Nephron progenitor cell (in vitro differentiated cells): ENCODE results near the gene CHAC1.
"Not testable (repeated sequence)": the region's sequence is repeated elsewhere in the genome, so short reads cannot be mapped to it uniquely, and the experiment has no call there.

ENCODE experiments used
- DNase-seq: peaks from one replicate; pipeline ENCODE4 v3.0.0; 2021
- H3K27ac Mint-ChIP-seq: 2 replicates; pipeline ENCODE4 v1.8.0; 2021; ENCODE audit warnings: mild to moderate bottlenecking, moderate library complexity, mixed read lengths
- H3K27me3 Mint-ChIP-seq: 2 replicates; pipeline ENCODE4 v1.8.0; 2021; ENCODE audit warnings: mild to moderate bottlenecking, low read depth, mixed read lengths; ENCODE audit not compliant: poor library complexity
- H3K36me3 Mint-ChIP-seq: 2 replicates; pipeline ENCODE4 v1.8.0; 2021; ENCODE audit warnings: low read depth, mixed read lengths
- H3K4me1 Mint-ChIP-seq: 2 replicates; pipeline ENCODE4 v1.8.0; 2021; ENCODE audit warnings: mixed read lengths
- H3K4me3 Mint-ChIP-seq: 2 replicates; pipeline ENCODE4 v1.8.0; 2021; ENCODE audit warnings: mild to moderate bottlenecking, moderate library complexity, mixed read lengths
- H3K9me3 Mint-ChIP-seq: 2 replicates; pipeline ENCODE4 v1.8.0; 2021; ENCODE audit warnings: mild to moderate bottlenecking, moderate library complexity, mixed read lengths
- CTCF ChIP-seq: fragments of 200-600 bp; sonication (generic); IDR thresholded peaks from 2 replicates; pipeline ENCODE4 v1.5.0; 2021; ENCODE audit warnings: antibody characterized with exemption

Gene CHAC1

GRCh38 chr15:40960151-40960885 lies 7.0 kb downstream of the CHAC1 start:
- H3K4me1 Mint-ChIP-seq: peaks cover 50% of the 10 kb centered on the region
- H3K9me3 Mint-ChIP-seq: peaks cover 11% of the 10 kb centered on the region
- peaks cover 8% of the 10 kb centered on the region for H3K27me3 Mint-ChIP-seq
- H3K4me3 Mint-ChIP-seq: peak overlapping the region; percentile 12
- DNase-seq: no peak
- H3K36me3 Mint-ChIP-seq: peaks cover 6% of the 10 kb centered on the region
- no peak for TF ChIP-seq CTCF
- peak overlapping the region; percentile 58 for H3K27ac Mint-ChIP-seq

- no peak overlapping the region for H3K27ac Mint-ChIP-seq
- no peak for TF ChIP-seq CTCF
- peaks cover 8% of the 10 kb centered on the region for H3K27me3 Mint-ChIP-seq
- peaks cover 11% of the 10 kb centered on the region for H3K9me3 Mint-ChIP-seq
- H3K4me3 Mint-ChIP-seq: no peak overlapping the region
- H3K36me3 Mint-ChIP-seq: peaks cover 6% of the 10 kb centered on the region
- peaks cover 53% of the 10 kb centered on the region for H3K4me1 Mint-ChIP-seq
- no peak for DNase-seq
Observed at GRCh38 chr15:40960925-40961324, 7.7 kb downstream of the CHAC1 start.

DNA sequence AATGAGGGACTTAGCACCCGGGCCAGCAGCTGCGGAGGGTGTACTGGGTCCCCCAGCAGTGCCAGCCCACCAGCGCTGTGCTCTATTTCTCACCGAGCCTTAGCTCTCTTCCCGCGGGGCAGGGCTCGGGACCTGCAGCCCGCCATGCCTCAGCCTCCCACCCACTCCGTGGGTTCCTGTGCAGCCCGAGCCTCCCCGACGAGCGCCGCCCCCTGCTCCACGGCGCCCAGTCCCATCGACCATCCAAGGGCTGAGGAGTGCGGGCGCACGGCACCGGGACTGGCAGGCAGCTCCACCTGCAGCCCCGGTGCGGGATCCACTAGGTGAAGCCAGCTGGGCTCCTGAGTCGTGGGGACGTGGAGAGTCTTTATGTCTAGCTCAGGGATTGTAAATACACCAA lies 8.5 kb downstream of the CHAC1 start:
- peaks cover 55% of the 10 kb centered on the region for H3K4me1 Mint-ChIP-seq
- not testable (repeated sequence) for H3K36me3 Mint-ChIP-seq, H3K4me3 Mint-ChIP-seq, H3K27me3 Mint-ChIP-seq, DNase-seq, H3K27ac Mint-ChIP-seq
- peaks cover 11% of the 10 kb centered on the region for H3K9me3 Mint-ChIP-seq

- H3K36me3 Mint-ChIP-seq, H3K4me3 Mint-ChIP-seq, DNase-seq, H3K27me3 Mint-ChIP-seq: not testable (repeated sequence)
- Mint-ChIP-seq H3K27ac (peak overlapping the region; percentile 25), H3K4me1 (peaks cover 57% of the 10 kb centered on the region), H3K9me3 (peaks cover 11% of the 10 kb centered on the region)
Observed at GRCh38 chr15:40962317-40962716, 9.0 kb downstream of the CHAC1 start.

GRCh38 chr15:40963201-40963600 lies 9.9 kb downstream of the CHAC1 start:
- Mint-ChIP-seq H3K27ac (no peak overlapping the region), H3K36me3 (peaks cover 6% of the 10 kb centered on the region), H3K27me3 (peaks cover 12% of the 10 kb centered on the region), H3K4me1 (peaks cover 53% of the 10 kb centered on the region), H3K9me3 (peaks cover 11% of the 10 kb centered on the region), H3K4me3 (no peak overlapping the region)
- TF ChIP-seq CTCF: no peak
- no peak for DNase-seq

DNA sequence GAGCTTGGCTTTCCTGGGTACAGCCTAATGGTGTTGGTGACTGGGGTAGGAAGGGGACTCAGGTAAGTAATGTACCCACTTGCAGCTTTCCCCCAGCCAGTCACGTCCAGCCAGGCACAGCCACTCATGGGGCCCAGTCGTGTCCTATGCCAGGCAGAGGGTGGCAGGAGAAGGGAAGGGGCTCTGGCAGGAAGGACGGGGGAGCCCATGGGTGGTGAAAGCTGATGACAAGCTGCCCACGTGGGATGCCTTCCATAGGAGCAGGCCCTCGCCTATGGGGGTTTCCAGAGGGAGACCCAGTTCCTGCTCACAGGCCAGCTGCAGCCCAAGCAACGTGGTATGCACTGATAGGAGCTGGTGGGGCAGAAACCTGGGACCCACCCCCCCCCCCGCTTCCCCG lies 10.7 kb downstream of the CHAC1 start:
- Mint-ChIP-seq H3K9me3 (peaks cover 11% of the 10 kb centered on the region), H3K4me1 (peaks cover 45% of the 10 kb centered on the region), H3K27me3 (peaks cover 12% of the 10 kb centered on the region), H3K27ac (no peak overlapping the region), H3K36me3 (peaks cover 6% of the 10 kb centered on the region), H3K4me3 (no peak overlapping the region)
- DNase-seq: no peak
- TF ChIP-seq CTCF: no peak

DNA sequence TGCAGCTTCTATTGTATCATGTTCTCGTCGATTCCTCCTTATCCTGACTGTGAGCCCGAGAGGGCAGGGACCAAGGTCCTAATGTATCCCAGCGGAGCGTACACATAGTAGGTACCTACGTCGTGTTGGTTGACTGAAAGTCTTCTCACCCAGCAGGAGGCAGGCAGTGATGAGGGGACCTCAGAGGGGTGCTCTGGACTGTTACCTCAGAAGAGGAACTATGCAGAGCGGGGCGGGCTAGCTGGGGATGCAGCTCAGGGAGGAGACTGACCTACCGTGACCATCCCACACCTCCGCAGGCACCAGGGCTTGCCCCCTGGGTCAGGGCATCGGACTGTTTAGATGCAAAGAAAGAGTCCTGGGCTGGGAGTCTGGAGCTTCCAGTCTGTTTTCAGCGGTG lies 11.4 kb downstream of the CHAC1 start:
- DNase-seq: no peak
- Mint-ChIP-seq H3K9me3 (peaks cover 11% of the 10 kb centered on the region), H3K27ac (no peak overlapping the region), H3K36me3 (peaks cover 6% of the 10 kb centered on the region), H3K4me1 (peaks cover 45% of the 10 kb centered on the region), H3K4me3 (no peak overlapping the region), H3K27me3 (peaks cover 15% of the 10 kb centered on the region)
- no peak for TF ChIP-seq CTCF
